Type B pancreatic cell (in vitro differentiated cells): ENCODE data around the gene SPOCK3. TPM values are rescaled to one million over a fixed set of nuclear protein-coding genes. Genes with fewer than 3 reads are reported as not detected.

Experiments
- DNase-seq: peaks from one replicate; pipeline ENCODE4 v3.0.0; 2021; ENCODE audit warnings: mixed read lengths; ENCODE audit not compliant: unreplicated experiment; ENCODE audit errors: extremely low spot score
- H3K27ac Mint-ChIP-seq: 2 replicates; pipeline ENCODE4 v1.8.0; 2021; ENCODE audit warnings: mild to moderate bottlenecking, mixed read lengths
- H3K27me3 Mint-ChIP-seq: 2 replicates; pipeline ENCODE4 v1.8.0; 2021; ENCODE audit warnings: mixed read lengths
- H3K36me3 Mint-ChIP-seq: 2 replicates; pipeline ENCODE4 v1.8.0; 2021; ENCODE audit warnings: mixed read lengths
- H3K4me1 Mint-ChIP-seq: one replicate; pipeline ENCODE4 v1.8.0; 2021; ENCODE audit warnings: mixed read lengths; ENCODE audit not compliant: unreplicated experiment
- H3K4me3 Mint-ChIP-seq: 2 replicates; pipeline ENCODE4 v1.8.0; 2021; ENCODE audit warnings: mild to moderate bottlenecking, mixed read lengths
- H3K9me3 Mint-ChIP-seq: 2 replicates; pipeline ENCODE4 v1.8.0; 2021; ENCODE audit warnings: mixed read lengths
- CTCF ChIP-seq: fragments of 200-600 bp; sonication (generic); conservative IDR thresholded peaks from 2 replicates; pipeline ENCODE4 v1.5.0; 2021; ENCODE audit warnings: antibody characterized with exemption, mild to moderate bottlenecking
- total RNA-seq: library from RNA; stranded (reverse); gene quantifications from 2 replicates; pipeline ENCODE4 v1.2.1, GENCODE V29; 2021; ENCODE audit warnings: low replicate concordance

Gene SPOCK3
- total RNA-seq, 1 donor from 2014 or later: 7.1 TPM

DNA sequence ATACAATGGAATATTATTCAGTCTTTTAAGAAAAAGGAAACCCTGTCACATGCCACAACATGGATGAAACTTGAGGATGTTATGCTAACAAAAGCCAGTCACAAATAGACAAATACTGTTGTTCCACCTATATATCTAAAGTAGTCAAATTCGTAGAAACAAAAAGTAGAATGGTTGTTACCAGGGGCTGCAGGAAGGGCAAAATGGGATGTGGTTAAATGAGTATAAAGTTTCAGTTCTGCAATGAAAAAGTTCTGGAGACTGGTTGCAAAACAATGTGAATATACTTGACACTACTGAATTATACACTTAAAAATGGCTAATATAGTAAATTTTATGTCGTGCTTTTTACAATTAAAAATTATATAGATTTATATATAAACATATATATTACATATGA is 12.2 kb downstream of the SPOCK3 start:
- H3K4me3 Mint-ChIP-seq: no peak overlapping the region
- no peaks in the 10 kb centered on the region for H3K36me3 Mint-ChIP-seq
- H3K27ac Mint-ChIP-seq: no peak overlapping the region
- DNase-seq: no peak
- H3K9me3 Mint-ChIP-seq: no peaks in the 10 kb centered on the region
- H3K4me1 Mint-ChIP-seq: peaks cover 4% of the 10 kb centered on the region
- TF ChIP-seq CTCF: no peak
- H3K27me3 Mint-ChIP-seq: no peaks in the 10 kb centered on the region

- Mint-ChIP-seq H3K4me1 (peaks cover 4% of the 10 kb centered on the region), H3K9me3 (no peaks in the 10 kb centered on the region), H3K4me3 (no peak overlapping the region), H3K36me3 (no peaks in the 10 kb centered on the region), H3K27ac (no peak overlapping the region), H3K27me3 (no peaks in the 10 kb centered on the region)
- TF ChIP-seq CTCF: no peak
- no peak for DNase-seq
These were observed 13.2 kb downstream of the SPOCK3 start for GRCh38 chr4:167221084-167221483.

DNA sequence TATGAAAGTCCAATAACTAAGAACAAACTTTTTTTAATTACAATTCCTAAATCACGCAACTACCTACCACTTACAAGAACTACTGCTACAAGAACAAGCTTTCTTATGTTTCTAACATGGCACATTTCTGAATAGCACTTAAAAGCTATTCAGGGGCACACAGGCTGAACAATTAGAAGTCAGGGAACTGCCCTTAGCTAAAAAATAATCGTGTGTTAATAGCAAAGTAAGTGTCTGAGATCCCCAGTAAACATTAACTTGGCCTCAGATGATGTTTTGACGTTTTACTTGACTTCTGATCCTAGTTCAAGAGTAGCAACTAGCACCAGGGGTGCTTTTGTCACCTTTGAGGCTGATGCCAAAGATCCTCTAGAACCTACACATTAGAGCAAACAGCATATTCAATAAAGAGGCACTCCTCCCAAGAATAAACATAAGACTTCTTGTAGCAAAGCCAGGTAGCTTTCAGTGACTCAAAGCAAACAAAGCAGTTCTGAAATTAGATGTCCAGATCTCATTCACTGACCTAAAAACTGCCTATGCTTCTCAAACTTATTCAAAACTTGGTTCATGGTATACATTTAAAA is 16.2 kb downstream of the SPOCK3 start:
- Mint-ChIP-seq H3K36me3 (no peaks in the 10 kb centered on the region), H3K27me3 (no peaks in the 10 kb centered on the region), H3K9me3 (no peaks in the 10 kb centered on the region), H3K4me1 (peaks cover 4% of the 10 kb centered on the region), H3K27ac (no peak overlapping the region), H3K4me3 (no peak overlapping the region)
- DNase-seq: no peak
- no peak for TF ChIP-seq CTCF

DNA sequence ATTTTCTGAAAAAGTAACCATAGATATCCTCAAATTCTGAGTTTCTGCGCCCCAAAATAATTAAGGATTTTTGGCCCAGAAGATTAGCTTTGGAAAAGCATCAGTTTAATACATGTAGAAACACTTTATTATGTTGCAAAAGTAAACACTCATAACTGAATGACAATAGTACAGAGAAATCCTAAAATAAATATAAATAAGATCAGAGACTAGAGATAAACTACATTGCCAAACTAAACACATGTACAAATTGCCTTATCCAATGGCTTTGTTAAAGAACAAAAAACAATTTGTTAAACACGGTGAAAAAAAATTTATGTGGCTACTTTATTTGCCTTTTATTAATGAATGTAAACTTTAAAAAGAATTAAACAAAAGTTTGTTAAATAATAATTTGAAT is 17.5 kb downstream of the SPOCK3 start:
- Mint-ChIP-seq H3K36me3 (no peaks in the 10 kb centered on the region), H3K4me1 (peaks cover 4% of the 10 kb centered on the region), H3K9me3 (no peaks in the 10 kb centered on the region), H3K27me3 (no peaks in the 10 kb centered on the region), H3K27ac (no peak overlapping the region), H3K4me3 (no peak overlapping the region)
- no peak for TF ChIP-seq CTCF
- DNase-seq: no peak

GRCh38 chr4:167210166-167210565 is 24.1 kb downstream of the SPOCK3 start:
- Mint-ChIP-seq H3K27ac (no peak overlapping the region), H3K9me3 (no peaks in the 10 kb centered on the region), H3K4me1 (no peaks in the 10 kb centered on the region), H3K4me3 (no peak overlapping the region), H3K27me3 (no peaks in the 10 kb centered on the region), H3K36me3 (no peaks in the 10 kb centered on the region)
- no peak for TF ChIP-seq CTCF
- DNase-seq: no peak
